Osteocyte (in vitro differentiated cells): ENCODE data around the gene UBA3. TPM values are rescaled to one million over a fixed set of nuclear protein-coding genes. Genes with fewer than 3 reads are reported as not detected.

Source experiments
- DNase-seq: peaks from one replicate; pipeline ENCODE4 v3.0.0; 2021; ENCODE audit warnings: mixed read lengths; ENCODE audit not compliant: unreplicated experiment; ENCODE audit errors: extremely low spot score
- H3K27ac Mint-ChIP-seq: one replicate; pipeline ENCODE4 v1.8.0; 2021; ENCODE audit warnings: mild to moderate bottlenecking, mixed read lengths; ENCODE audit not compliant: unreplicated experiment
- H3K27me3 Mint-ChIP-seq: one replicate; pipeline ENCODE4 v1.8.0; 2021; ENCODE audit warnings: mixed read lengths; ENCODE audit not compliant: unreplicated experiment
- H3K36me3 Mint-ChIP-seq: one replicate; pipeline ENCODE4 v1.8.0; 2021; ENCODE audit warnings: mixed read lengths; ENCODE audit not compliant: unreplicated experiment
- H3K4me1 Mint-ChIP-seq: one replicate; pipeline ENCODE4 v1.8.0; 2021; ENCODE audit warnings: mixed read lengths; ENCODE audit not compliant: unreplicated experiment
- H3K4me3 Mint-ChIP-seq: one replicate; pipeline ENCODE4 v1.8.0; 2021; ENCODE audit warnings: mild to moderate bottlenecking, moderate library complexity, mixed read lengths; ENCODE audit not compliant: unreplicated experiment
- H3K9me3 Mint-ChIP-seq: one replicate; pipeline ENCODE4 v1.8.0; 2021; ENCODE audit warnings: mixed read lengths; ENCODE audit not compliant: unreplicated experiment
- total RNA-seq: library from RNA; stranded (reverse); gene quantifications from 2 replicates; pipeline ENCODE4 v1.2.1, GENCODE V29; 2021
- TF ChIP-seq, protein P1 (sequence below): fragments of 200-600 bp; sonication (generic); IDR thresholded peaks from 2 replicates; pipeline ENCODE4 v1.5.0; 2021; ENCODE audit warnings: antibody characterized with exemption, mild to moderate bottlenecking, moderate library complexity

UBA3 gene
- total RNA-seq, 1 donor from 2014 or later: 75.0 TPM

DNA sequence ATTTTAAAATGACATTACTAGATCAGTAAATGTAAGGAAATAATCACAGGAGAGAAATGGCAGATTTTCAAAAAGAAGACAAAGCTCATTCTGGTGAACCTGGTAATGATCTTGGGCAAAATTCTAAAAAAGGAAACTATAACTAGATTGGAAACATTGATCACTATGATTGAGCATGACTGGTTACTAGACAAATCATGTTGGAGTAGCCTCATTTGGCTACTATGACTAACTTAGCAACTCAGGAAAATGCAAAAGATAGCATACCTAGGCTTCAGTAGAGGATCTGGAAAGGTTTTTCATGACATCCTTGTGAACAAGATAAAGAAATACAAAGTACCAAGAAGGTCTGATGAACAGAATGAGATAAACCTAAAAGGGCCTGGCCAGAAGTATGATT lies 20.5 kb downstream of the UBA3 start:
- no peaks in the 10 kb centered on the region for H3K9me3 Mint-ChIP-seq
- no peak for DNase-seq
- no peaks in the 10 kb centered on the region for H3K4me1 Mint-ChIP-seq
- no peaks in the 10 kb centered on the region for H3K27me3 Mint-ChIP-seq
- H3K4me3 Mint-ChIP-seq: no peak overlapping the region
- no peak overlapping the region for H3K27ac Mint-ChIP-seq
- H3K36me3 Mint-ChIP-seq: peaks cover 53% of the 10 kb centered on the region
- TF ChIP-seq, protein P1, sequence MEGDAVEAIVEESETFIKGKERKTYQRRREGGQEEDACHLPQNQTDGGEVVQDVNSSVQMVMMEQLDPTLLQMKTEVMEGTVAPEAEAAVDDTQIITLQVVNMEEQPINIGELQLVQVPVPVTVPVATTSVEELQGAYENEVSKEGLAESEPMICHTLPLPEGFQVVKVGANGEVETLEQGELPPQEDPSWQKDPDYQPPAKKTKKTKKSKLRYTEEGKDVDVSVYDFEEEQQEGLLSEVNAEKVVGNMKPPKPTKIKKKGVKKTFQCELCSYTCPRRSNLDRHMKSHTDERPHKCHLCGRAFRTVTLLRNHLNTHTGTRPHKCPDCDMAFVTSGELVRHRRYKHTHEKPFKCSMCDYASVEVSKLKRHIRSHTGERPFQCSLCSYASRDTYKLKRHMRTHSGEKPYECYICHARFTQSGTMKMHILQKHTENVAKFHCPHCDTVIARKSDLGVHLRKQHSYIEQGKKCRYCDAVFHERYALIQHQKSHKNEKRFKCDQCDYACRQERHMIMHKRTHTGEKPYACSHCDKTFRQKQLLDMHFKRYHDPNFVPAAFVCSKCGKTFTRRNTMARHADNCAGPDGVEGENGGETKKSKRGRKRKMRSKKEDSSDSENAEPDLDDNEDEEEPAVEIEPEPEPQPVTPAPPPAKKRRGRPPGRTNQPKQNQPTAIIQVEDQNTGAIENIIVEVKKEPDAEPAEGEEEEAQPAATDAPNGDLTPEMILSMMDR: no peak

DNA sequence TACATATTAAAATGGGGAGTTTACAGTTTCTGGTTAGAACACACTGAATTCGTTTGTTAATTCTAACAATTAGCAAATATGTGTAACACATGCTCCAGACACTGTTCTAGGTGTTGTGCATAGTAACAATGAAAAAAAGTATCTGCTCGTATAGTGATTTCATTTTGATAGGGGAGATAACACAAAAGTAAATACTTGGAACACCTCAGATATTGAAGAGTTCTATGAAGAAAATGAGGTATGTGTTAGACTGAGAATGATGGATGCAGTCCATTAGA lies 21.3 kb downstream of the UBA3 start:
- peaks cover 53% of the 10 kb centered on the region for H3K36me3 Mint-ChIP-seq
- H3K27ac Mint-ChIP-seq: no peak overlapping the region
- DNase-seq: no peak
- no peak overlapping the region for H3K4me3 Mint-ChIP-seq
- H3K9me3 Mint-ChIP-seq: no peaks in the 10 kb centered on the region
- no peaks in the 10 kb centered on the region for H3K27me3 Mint-ChIP-seq
- H3K4me1 Mint-ChIP-seq: no peaks in the 10 kb centered on the region
- TF ChIP-seq, protein P1: no peak

DNA sequence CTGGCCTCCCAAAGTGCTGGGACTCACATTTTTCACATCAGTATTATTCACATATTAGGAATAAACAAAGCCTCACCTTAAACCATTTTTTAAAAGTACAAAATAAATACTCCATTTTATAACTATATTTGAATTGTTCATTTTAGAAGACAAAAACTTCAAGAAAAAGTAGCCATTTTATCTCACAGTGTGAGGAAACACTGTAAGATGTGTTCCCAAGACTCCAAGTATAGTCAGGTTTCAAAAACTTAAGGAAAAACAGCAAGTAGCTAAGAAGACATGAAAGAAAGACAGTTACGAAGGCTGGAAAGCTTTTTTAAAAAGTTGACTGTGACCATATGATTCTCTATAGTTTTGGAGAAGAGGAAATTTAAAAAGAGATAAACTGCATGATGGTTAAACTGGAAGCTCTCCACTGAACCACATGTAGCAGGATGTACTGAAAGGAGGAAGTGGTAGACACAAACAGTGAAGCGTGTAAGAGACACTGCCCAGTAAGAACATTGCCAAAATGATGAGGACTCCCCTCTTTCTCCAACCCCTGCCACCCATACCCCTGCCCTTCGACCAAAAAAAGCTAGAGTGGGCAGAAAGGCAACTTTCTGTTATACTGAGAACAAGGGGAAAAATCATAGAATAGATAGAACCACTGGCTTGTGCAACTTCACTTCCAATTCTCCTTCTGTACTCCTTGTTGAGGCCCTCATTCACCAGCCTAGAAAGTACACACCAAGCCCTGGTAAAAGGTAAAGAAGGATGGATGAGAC lies 21.8 kb downstream of the UBA3 start:
- no peaks in the 10 kb centered on the region for H3K4me1 Mint-ChIP-seq
- peaks cover 48% of the 10 kb centered on the region for H3K36me3 Mint-ChIP-seq
- TF ChIP-seq, protein P1: no peak
- no peaks in the 10 kb centered on the region for H3K9me3 Mint-ChIP-seq
- H3K4me3 Mint-ChIP-seq: no peak overlapping the region
- no peak for DNase-seq
- no peaks in the 10 kb centered on the region for H3K27me3 Mint-ChIP-seq
- H3K27ac Mint-ChIP-seq: no peak overlapping the region

DNA sequence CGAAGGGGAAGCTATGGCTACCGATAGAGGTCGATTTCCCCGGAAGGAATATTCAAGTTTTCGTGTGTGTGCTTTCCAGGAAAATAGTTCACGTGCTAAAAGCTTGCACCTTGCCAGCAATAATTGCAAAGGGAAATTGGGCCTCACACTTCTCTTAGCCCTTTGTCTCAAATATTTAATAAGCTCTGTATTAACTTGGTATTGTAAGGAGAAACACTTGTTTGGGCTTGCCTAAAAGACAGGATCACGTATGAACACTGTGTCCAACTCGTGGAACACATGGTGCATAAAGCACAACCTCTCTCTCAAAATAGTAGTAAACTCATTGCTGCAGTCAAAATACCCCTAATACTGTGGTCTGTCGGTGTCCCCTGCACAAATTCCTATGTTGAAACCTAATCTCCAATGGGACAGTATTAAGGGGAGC lies 27.7 kb downstream of the UBA3 start:
- H3K4me3 Mint-ChIP-seq: peak overlapping the region; percentile 95
- peaks cover 34% of the 10 kb centered on the region for H3K4me1 Mint-ChIP-seq

DNA sequence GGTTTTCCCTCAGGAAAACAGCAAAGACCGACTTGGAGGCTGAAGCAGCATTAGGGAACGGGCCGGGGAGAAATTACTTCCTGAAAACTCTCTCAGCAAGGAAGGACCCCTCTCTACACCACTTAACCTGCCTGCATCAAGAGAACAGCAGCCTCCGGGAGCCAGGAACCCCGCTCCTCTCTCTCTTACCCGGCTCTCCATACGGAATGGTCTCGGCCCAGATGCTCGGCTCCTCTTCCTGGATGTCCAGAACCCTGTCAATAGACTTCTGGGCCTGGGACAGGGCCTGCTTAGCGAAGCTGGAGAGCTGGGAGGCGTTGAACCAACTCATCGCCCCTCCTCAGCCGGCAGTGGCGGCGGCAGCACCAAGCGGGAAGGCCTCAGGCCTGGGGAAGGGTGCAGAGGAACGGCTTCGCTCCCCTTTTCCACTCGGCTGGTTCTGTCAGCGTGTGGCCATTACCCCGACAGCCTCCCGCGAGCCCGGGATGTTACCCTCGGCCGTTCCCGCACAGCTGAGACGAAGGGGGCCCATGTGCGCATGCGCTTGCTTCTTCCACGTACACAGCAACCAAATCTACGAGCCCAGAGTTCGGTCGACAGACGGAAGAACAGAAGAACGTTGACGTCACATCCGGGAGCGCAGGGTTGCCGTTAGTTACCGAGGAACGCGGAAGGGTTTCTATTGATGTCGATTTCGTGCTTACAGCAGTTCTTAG lies 28.3 kb downstream of the UBA3 start, which contains the start of gene TMF1:
TMF1 (minus strand) TSS at position 578 of the 716 bp plus-strand sequence; CDS start at position 331, 247 bp downstream.
- Mint-ChIP-seq H3K9me3 (no peaks in the 10 kb centered on the region), H3K36me3 (peaks cover 24% of the 10 kb centered on the region), H3K27me3 (no peaks in the 10 kb centered on the region), H3K4me1 (peaks cover 38% of the 10 kb centered on the region), H3K4me3 (peak within 1 kb of the TSS; percentile 95), H3K27ac (peak within 1 kb of the TSS; percentile 99)
- TF ChIP-seq, protein P1: no peak
- DNase-seq: peak; percentile 98

More for the DNA sequence above, 27.7 kb downstream of the UBA3 start:
- no peak for DNase-seq
- Mint-ChIP-seq H3K36me3 (peaks cover 24% of the 10 kb centered on the region), H3K27me3 (no peaks in the 10 kb centered on the region), H3K9me3 (no peaks in the 10 kb centered on the region), H3K27ac (peak overlapping the region; percentile 99)
- TF ChIP-seq, protein P1: no peak
